WERI-Rb-1 (cell line): ENCODE results near the gene COL4A1.

ENCODE experiments used
- DNase-seq: peaks from one replicate; pipeline ENCODE4 v3.0.0-alpha.2; 2020
- H3K27ac ChIP-seq: fragments of 250-450 bp; sonication (Bioruptor Pico); 2 replicates; pipeline ENCODE4 v1.5.1; 2020; ENCODE audit warnings: mild to moderate bottlenecking, moderate library complexity
- H3K27me3 ChIP-seq: fragments of 250-450 bp; sonication (Bioruptor Pico); 2 replicates; pipeline ENCODE4 v1.5.1; 2021; ENCODE audit warnings: mild to moderate bottlenecking, low read depth, moderate library complexity; ENCODE audit not compliant: insufficient read depth, severe bottlenecking
- H3K36me3 ChIP-seq: fragments of 250-450 bp; sonication (Bioruptor Pico); 2 replicates; pipeline ENCODE4 v1.5.1; 2020; ENCODE audit warnings: mild to moderate bottlenecking, moderate library complexity
- H3K4me3 ChIP-seq: 2 replicates; pipeline ENCODE4 v1.5.1; 2011; ENCODE audit warnings: low read depth, mild to moderate bottlenecking, control low read depth, low read length
- H3K9me3 ChIP-seq: fragments of 250-450 bp; sonication (Bioruptor Pico); 2 replicates; pipeline ENCODE4 v1.5.1; 2021; ENCODE audit warnings: mild to moderate bottlenecking, moderate library complexity; ENCODE audit not compliant: severe bottlenecking
- CTCF ChIP-seq: IDR thresholded peaks from 2 replicates; pipeline ENCODE4 v1.5.1; 2011; ENCODE audit warnings: low read depth, mild to moderate bottlenecking, control low read depth, inconsistent platforms, low read length

The COL4A1 gene

GRCh38 chr13:110270507-110270906 is 36.5 kb downstream of the COL4A1 start:
- no peaks in the 10 kb centered on the region for H3K36me3 ChIP-seq
- TF ChIP-seq CTCF, result no peak
- no peaks in the 10 kb centered on the region for H3K9me3 ChIP-seq
- no peak overlapping the region for H3K4me3 ChIP-seq
- DNase-seq, result no peak
- no peaks in the 10 kb centered on the region for H3K27me3 ChIP-seq
- H3K27ac ChIP-seq, result no peak overlapping the region

GRCh38 chr13:110269509-110270185 is 37.3 kb downstream of the COL4A1 start:
- Histone ChIP-seq H3K27ac (no peak overlapping the region), H3K36me3 (no peaks in the 10 kb centered on the region), H3K4me3 (no peak overlapping the region), H3K9me3 (no peaks in the 10 kb centered on the region), H3K27me3 (no peaks in the 10 kb centered on the region)
- no peak for TF ChIP-seq CTCF
- DNase-seq, result no peak

- TF ChIP-seq CTCF, result no peak
- DNase-seq, result no peak
- H3K27ac ChIP-seq, result no peak overlapping the region
- no peaks in the 10 kb centered on the region for H3K9me3 ChIP-seq
- no peak overlapping the region for H3K4me3 ChIP-seq
- H3K36me3 ChIP-seq, result no peaks in the 10 kb centered on the region
- no peaks in the 10 kb centered on the region for H3K27me3 ChIP-seq
These were observed 38.3 kb downstream of the COL4A1 start for GRCh38 chr13:110268576-110269185.

- no peak for TF ChIP-seq CTCF
- no peaks in the 10 kb centered on the region for H3K27me3 ChIP-seq
- H3K36me3 ChIP-seq, result no peaks in the 10 kb centered on the region
- DNase-seq, result no peak
- no peaks in the 10 kb centered on the region for H3K9me3 ChIP-seq
- no peak overlapping the region for H3K27ac ChIP-seq
- H3K4me3 ChIP-seq, result no peak overlapping the region
These were observed 38.9 kb downstream of the COL4A1 start for GRCh38 chr13:110268061-110268460.

- no peak overlapping the region for H3K4me3 ChIP-seq
- no peak overlapping the region for H3K27ac ChIP-seq
- no peak for TF ChIP-seq CTCF
- H3K9me3 ChIP-seq, result no peaks in the 10 kb centered on the region
- no peak for DNase-seq
- H3K27me3 ChIP-seq, result no peaks in the 10 kb centered on the region
- H3K36me3 ChIP-seq, result no peaks in the 10 kb centered on the region
These were observed 40.0 kb downstream of the COL4A1 start for GRCh38 chr13:110266983-110267382.

- no peak for TF ChIP-seq CTCF
- H3K27ac ChIP-seq, result no peak overlapping the region
These were observed 40.5 kb downstream of the COL4A1 start for GRCh38 chr13:110266431-110266809.

More at GRCh38 chr13:110266431-110266809, 40.5 kb downstream of the COL4A1 start:
- no peak for DNase-seq
- no peaks in the 10 kb centered on the region for H3K36me3 ChIP-seq
- no peak overlapping the region for H3K4me3 ChIP-seq
- no peaks in the 10 kb centered on the region for H3K9me3 ChIP-seq
- H3K27me3 ChIP-seq, result no peaks in the 10 kb centered on the region
